Measurements from ENCODE around the gene TINAGL1.

Gene TINAGL1

DNA sequence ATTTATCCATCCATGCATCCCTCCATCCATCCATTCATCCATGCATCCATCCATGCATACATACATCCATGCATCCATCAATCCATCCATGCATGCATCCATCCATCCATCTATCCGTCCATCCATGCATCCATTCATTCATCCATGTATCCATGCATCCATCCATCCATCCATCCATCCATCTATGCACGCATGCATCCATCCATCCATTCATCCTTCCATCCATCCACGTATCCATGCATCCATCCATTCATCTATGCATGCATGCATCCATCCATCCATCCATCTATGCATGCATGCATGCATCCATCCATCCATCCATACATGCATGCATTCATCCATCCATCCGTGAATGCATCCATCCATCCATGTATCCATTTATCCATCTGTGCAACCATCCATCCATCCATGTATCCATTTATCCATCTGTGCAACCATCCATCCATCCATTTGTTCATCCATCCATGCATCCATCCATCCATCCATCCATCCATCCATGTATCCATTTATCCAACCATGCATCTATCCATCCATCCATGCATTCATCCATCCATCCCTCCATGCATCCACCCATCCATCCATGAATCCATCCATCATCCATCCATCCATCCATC lies 30.3 kb upstream of the TINAGL1 start:
- TF ChIP-seq, protein P1, sequence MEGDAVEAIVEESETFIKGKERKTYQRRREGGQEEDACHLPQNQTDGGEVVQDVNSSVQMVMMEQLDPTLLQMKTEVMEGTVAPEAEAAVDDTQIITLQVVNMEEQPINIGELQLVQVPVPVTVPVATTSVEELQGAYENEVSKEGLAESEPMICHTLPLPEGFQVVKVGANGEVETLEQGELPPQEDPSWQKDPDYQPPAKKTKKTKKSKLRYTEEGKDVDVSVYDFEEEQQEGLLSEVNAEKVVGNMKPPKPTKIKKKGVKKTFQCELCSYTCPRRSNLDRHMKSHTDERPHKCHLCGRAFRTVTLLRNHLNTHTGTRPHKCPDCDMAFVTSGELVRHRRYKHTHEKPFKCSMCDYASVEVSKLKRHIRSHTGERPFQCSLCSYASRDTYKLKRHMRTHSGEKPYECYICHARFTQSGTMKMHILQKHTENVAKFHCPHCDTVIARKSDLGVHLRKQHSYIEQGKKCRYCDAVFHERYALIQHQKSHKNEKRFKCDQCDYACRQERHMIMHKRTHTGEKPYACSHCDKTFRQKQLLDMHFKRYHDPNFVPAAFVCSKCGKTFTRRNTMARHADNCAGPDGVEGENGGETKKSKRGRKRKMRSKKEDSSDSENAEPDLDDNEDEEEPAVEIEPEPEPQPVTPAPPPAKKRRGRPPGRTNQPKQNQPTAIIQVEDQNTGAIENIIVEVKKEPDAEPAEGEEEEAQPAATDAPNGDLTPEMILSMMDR (IDR thresholded peaks at IDR 0.05), result no peak
- no peak for TF ChIP-seq ZFX (IDR thresholded peaks at IDR 0.05; ENCODE audit: borderline replicate concordance)
- H3K27ac ChIP-seq, result no peak overlapping the region

DNA sequence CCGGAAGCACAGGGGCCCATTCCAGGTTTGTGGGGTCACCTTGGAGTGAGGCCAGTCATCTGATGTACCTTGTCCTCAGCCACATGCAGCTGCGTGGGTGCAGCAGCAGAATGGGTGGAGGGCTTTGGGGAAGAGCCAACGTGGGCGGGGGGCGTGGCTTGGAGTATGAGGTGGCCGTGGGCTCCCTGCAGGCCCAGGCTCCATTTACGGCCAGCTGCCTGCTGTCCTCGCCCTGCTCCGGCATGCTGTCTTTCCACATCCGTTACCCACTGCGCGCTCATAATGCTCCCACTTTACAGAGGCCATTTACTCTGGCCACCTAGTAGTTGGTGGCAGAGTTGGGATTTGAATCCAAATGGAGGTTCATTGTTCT lies 27.8 kb upstream of the TINAGL1 start:
- TF ChIP-seq, protein P1 (IDR thresholded peaks at IDR 0.05), result no peak
- TF ChIP-seq ZFX (IDR thresholded peaks at IDR 0.05; ENCODE audit: borderline replicate concordance), result no peak
- no peak overlapping the region; the same call in 1 of the 2 replicates for H3K27ac ChIP-seq

DNA sequence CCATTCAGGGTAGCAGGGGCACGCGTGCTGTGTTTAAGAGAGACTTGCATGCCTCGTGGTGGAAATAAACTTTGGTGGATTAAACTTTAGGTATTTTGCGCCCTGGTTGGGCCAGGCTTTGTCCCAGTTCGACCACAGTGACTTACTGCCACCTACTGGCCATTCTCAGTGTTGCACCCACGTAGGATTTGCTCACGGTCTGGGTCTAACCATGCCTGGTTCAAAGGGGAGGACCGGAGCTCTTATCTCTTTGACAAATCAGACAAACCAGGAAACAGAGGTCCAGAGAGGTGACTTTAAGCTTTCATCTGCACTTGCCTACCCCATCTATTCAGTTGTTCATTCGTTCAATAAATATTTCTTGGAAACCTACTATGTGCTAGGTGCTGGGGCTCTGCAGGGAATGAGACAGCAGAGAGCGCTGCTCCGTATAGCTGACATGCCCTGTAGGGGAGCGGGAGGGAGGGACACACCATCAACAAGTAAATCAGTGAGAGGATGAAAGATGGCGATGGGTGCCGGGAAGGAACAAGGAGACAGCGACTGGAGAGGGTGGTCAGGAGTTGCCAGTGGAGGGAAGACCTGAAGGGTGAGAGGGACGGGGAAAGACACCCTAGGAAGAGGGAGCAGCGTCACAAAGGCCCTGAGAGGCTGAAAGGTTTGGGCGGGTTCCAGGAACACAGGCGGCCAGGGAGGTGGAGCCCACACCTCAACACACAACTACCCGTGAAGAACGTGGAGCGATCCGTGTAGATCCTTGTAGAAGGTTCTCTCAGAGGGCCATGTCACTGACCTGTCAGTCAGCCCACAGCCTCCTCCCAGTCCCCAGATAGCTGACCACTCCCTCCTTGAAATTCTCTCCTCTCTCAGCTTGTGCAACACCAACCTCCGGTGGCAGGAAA lies 27.2 kb upstream of the TINAGL1 start:
- TF ChIP-seq, protein P1 (IDR thresholded peaks at IDR 0.05), result peak; percentile 92
- TF ChIP-seq ZFX (IDR thresholded peaks at IDR 0.05; ENCODE audit: borderline replicate concordance), result no peak
- peak overlapping the region; percentile 85 for H3K27ac ChIP-seq

GRCh38 chr1:31549809-31550620 lies 26.3 kb upstream of the TINAGL1 start:
- peak overlapping the region; percentile 85 for H3K27ac ChIP-seq
- no peak for TF ChIP-seq ZFX (IDR thresholded peaks at IDR 0.05; ENCODE audit: borderline replicate concordance)

- TF ChIP-seq, protein P1 (IDR thresholded peaks at IDR 0.05), result no peak
- TF ChIP-seq ZFX (IDR thresholded peaks at IDR 0.05; ENCODE audit: borderline replicate concordance), result no peak
- no peak overlapping the region for H3K27ac ChIP-seq
These were observed 25.1 kb upstream of the TINAGL1 start for GRCh38 chr1:31551208-31551607.

DNA sequence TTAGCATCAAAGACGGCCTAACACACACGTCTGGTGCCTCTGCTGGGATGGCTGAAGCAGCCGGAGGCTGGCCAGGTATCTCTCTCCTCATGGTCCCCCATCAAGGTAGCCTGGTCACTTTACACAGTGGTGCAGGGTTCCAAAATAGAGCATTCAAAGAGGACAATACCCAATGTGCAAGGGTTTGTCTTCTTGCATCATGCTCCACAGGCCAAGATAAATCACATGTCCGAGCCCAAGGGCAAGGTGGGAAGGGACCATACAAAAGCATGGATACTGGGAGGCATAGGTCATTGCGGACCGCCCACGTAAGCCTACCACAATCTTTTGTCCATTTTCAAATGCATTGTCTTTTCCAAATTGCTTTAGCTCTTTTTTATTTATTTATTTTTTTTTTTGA lies 23.8 kb upstream of the TINAGL1 start:
- no peak overlapping the region for H3K27ac ChIP-seq
- no peak for TF ChIP-seq ZFX (IDR thresholded peaks at IDR 0.05; ENCODE audit: borderline replicate concordance)
- TF ChIP-seq, protein P1 (IDR thresholded peaks at IDR 0.05), result no peak

DNA sequence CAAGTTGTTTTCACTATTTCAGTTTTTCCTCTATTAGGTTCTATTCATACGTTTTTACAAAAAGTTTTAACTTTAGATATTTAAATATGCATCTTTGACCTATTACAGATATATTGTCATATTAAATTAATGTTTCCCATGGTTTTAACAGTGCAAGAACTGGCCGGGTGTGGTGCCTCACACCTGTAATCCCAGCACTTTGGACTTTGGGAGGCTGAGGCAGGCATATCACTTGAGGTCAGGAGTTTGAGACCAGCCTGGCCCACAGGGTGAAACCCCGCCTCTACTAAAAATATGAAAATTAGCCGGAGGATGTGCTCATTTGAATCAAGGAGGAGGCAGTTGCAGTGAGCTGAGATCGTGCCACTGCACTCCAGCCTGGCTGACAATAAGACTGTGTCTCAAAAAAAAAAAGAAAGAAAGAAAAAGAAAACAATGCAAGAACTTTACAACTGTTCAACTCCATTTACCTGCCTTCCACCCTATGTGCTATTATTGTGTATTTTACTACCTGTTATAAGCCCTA lies 19.8 kb upstream of the TINAGL1 start:
- TF ChIP-seq ZFX (IDR thresholded peaks at IDR 0.05; ENCODE audit: borderline replicate concordance), result no peak
- TF ChIP-seq, protein P1 (IDR thresholded peaks at IDR 0.05), result no peak
- no peak overlapping the region for H3K27ac ChIP-seq

All from 22Rv1 (cell line).